Neural cell (in vitro differentiated cells): ENCODE measurements around the gene RDH11.

Experiments used
- CTCF ChIP-seq: fragments of 450-650 bp; IDR thresholded peaks from 2 replicates; pipeline ENCODE4 v1.5.1; 2014; ENCODE audit warnings: antibody characterized with exemption, mild to moderate bottlenecking, moderate library complexity; ENCODE audit not compliant: poor library complexity, severe bottlenecking
- EZH2 ChIP-seq: fragments of 200-600, 300-800 bp; shearing (Covaris generic), sonication (generic); IDR thresholded peaks from 2 replicates; pipeline ENCODE4 v1.6.1; 2014; ENCODE audit warnings: antibody characterized with exemption, low read length, borderline replicate concordance, mild to moderate bottlenecking; ENCODE audit not compliant: insufficient read depth, poor library complexity, severe bottlenecking

DNA sequence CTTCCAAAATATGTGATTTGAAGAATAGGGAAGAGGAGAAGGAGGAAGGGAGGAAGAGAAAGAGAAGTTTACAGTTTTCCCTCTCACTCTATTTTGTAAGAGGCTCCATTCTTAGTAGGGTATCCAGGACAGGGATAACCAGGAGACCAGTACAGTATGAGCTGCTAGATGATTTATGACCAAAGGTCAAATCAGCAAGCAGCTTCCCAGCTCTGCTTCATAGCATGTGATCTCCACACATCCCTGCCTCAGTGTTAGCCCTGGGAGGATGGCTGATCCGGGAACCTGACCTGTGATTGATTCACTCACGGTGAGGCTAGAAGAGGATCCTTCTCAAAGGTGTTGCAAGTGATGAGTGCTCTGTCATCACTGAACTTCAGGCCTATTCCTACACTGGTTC is 22.7 kb upstream of the RDH11 start:
- no peak for TF ChIP-seq EZH2
- no peak for TF ChIP-seq CTCF
